Stomach (tissue), 9 donors: ENCODE data around the gene DIP2A. TPM values are rescaled to one million over a fixed set of nuclear protein-coding genes. Genes with fewer than 3 reads are reported as not detected.

Experiments used
- DNase-seq, 2 donors: peaks; one replicate each; pipeline versions ENCODE4 v3.0.0 to v3.0.0-alpha.2; 2013 to 2019
- H3K27ac ChIP-seq, 5 donors: fragments of 200-600 bp in 4 of 5; sonication (generic) in 4 of 5; one replicate each; pipeline ENCODE4 v1.5.1; 2013 to 2019; ENCODE audit warnings: mild to moderate bottlenecking in 1 of 5, moderate library complexity in 1 of 5
- H3K27me3 ChIP-seq, 3 donors: fragments of 200-600 bp; sonication (generic); one replicate each; pipeline ENCODE4 v1.5.1; 2017 to 2019; ENCODE audit warnings: mixed run types in 1 of 3
- H3K36me3 ChIP-seq, 4 donors: fragments of 200-600 bp; sonication (generic); 1 replicate in 3 of 4; 2 replicates in 1 of 4; pipeline ENCODE4 v1.5.1; 2016 to 2019
- H3K4me1 ChIP-seq, 4 donors: fragments of 200-600 bp; sonication (generic); one replicate each; pipeline ENCODE4 v1.5.1; 2016 to 2019
- H3K4me3 ChIP-seq, 4 donors: fragments of 200-600 bp; sonication (generic) in 3 of 4; one replicate each; pipeline ENCODE4 v1.5.1; 2016 to 2019; ENCODE audit warnings: mild to moderate bottlenecking in 1 of 4
- H3K9me3 ChIP-seq, 4 donors: fragments of 200-600 bp; sonication (generic); one replicate each; pipeline ENCODE4 v1.5.1; 2016 to 2019
- EP300 ChIP-seq: sonication (generic); formaldehyde crosslinking; IDR thresholded peaks from one replicate; pipeline ENCODE4 v1.6.1; 2017; ENCODE audit warnings: antibody characterized with exemption
- POLR2A ChIP-seq, 4 donors: fragments of 450-650 bp; IDR thresholded peaks; one replicate each; pipeline ENCODE4 v1.6.1; 2016; ENCODE audit warnings: antibody characterized with exemption in 4 of 4, control low read depth in 2 of 4, mild to moderate bottlenecking in 1 of 4, moderate library complexity in 1 of 4
- POLR2AphosphoS5 ChIP-seq, 3 donors: sonication (generic); formaldehyde crosslinking; IDR thresholded peaks; one replicate each; pipeline ENCODE4 v1.6.1; 2016; ENCODE audit warnings: antibody characterized with exemption in 3 of 3
- WGBS, 5 donors: extraction: QIAGEN DNeasy Blood & Tissue Kit in 3 of 5; methylation state at CpG; one replicate each; pipeline versions ENCODE4 v1.1.5 to v1.1.7; 2013 to 2018; 5-methylcytosine and 5-hydroxymethylcytosine counted together
- intact Hi-C: fragments of 100-400 bp; cut with DNase I; formaldehyde crosslinking; loops from one replicate; pipeline ENCODE4 v1.15.1; 2023; ENCODE audit warnings: low total_unique reads
- polyA plus RNA-seq, 3 donors: library from polyadenylated mRNA; stranded (reverse); fragments of 200-250 nt; gene quantifications; one replicate each; pipeline ENCODE4 v1.2.3, GENCODE V29; 2013
- total RNA-seq, 5 donors: library from RNA; depleted of rRNA; stranded (reverse); fragments of >200 nt; gene quantifications; one replicate each; pipeline versions ENCODE4 v1.1.0 to v1.2.3, GENCODE V29; 2014 to 2016
- TF ChIP-seq, protein P1 (sequence below), 7 experiments: fragments of 450-650 bp in 4 of 7; fragments of 200-600 bp in 3 of 7; sonication (generic) in 3 of 7; IDR thresholded peaks; one replicate each; pipeline ENCODE4 v1.5.1; 2016 to 2019; ENCODE audit warnings: antibody characterized with exemption in 7 of 7, control low read depth in 2 of 7, mild to moderate bottlenecking in 1 of 7
- donor health status: healthy with polysubstance abuse.
- donor health status: Bipolar disorder and iron deficiency.
- donor health status: healthy.

Gene DIP2A
- total and polyA plus RNA-seq, 8 donors = 7.3 to 122 (median 51.0) TPM

- Histone ChIP-seq H3K9me3 (no peaks in the 10 kb centered on the region), H3K4me1 (peaks cover 0 to 4% (median 2%) of the 10 kb centered on the region in 4 donors), H3K27ac (no peak overlapping the region), H3K36me3 (peaks cover 18 to 87% (median 73%) of the 10 kb centered on the region in 4 donors), H3K4me3 (no peak overlapping the region), H3K27me3 (no peaks in the 10 kb centered on the region)
- TF ChIP-seq, protein P1, sequence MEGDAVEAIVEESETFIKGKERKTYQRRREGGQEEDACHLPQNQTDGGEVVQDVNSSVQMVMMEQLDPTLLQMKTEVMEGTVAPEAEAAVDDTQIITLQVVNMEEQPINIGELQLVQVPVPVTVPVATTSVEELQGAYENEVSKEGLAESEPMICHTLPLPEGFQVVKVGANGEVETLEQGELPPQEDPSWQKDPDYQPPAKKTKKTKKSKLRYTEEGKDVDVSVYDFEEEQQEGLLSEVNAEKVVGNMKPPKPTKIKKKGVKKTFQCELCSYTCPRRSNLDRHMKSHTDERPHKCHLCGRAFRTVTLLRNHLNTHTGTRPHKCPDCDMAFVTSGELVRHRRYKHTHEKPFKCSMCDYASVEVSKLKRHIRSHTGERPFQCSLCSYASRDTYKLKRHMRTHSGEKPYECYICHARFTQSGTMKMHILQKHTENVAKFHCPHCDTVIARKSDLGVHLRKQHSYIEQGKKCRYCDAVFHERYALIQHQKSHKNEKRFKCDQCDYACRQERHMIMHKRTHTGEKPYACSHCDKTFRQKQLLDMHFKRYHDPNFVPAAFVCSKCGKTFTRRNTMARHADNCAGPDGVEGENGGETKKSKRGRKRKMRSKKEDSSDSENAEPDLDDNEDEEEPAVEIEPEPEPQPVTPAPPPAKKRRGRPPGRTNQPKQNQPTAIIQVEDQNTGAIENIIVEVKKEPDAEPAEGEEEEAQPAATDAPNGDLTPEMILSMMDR (IDR thresholded peaks at IDR 0.05) = no peak
- no peak for TF ChIP-seq EP300
- no peak for TF ChIP-seq POLR2AphosphoS5 (IDR thresholded peaks at IDR 0.05)
- TF ChIP-seq POLR2A (IDR thresholded peaks at IDR 0.05) = no peak
- DNase-seq = no peak
- WGBS, 5 donors = 94 to 97% (median 95%) methylated on average over 6 of the region's 6 CpGs
- intact Hi-C loops = no loop called here
Observed at GRCh38 chr21:46493828-46494227, 35.1 kb downstream of the DIP2A start.

DNA sequence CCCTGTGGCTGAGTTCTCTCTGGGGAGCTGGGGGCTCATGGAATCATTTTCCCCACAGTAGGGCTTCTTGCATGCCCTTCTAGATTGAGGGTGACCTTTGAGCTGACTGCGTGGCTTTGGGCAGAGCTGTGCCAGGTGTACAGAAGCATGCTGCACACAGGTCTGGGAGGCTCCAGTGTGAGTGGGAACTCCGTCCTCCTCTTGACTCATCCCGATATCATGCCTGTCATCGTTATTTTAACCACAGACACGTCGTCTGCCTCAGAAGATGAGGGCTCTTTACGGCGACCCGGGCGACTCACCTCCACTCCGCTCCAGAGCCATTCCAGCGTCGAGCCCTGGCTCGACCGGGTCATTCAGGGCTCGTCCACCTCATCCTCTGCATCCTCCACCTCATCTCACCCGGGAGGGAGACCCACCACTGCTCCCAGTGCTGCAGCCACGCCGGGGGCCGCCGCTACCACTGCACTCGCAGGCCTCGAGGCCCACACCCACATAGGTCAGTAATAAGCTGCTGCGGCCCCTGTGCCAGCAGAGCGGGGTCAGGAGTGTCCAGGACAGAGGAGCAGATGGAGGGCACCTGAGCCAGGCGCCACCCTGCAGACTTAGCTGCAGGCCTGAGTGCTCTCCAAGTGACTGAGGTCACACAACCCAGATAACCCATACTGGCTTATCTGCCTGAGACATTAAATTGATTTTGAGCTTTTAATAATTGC lies 39.8 kb downstream of the DIP2A start:
- Histone ChIP-seq H3K4me3 (no peak overlapping the region), H3K9me3 (no peaks in the 10 kb centered on the region), H3K36me3 (peaks cover 17 to 65% (median 60%) of the 10 kb centered on the region in 4 donors), H3K4me1 (peaks cover 7 to 24% (median 12%) of the 10 kb centered on the region in 4 donors), H3K27me3 (no peaks in the 10 kb centered on the region), H3K27ac (no peak overlapping the region)
- intact Hi-C loops = no loop called here
- DNase-seq = no peak
- TF ChIP-seq POLR2AphosphoS5 (IDR thresholded peaks at IDR 0.05) (no peak), POLR2A (IDR thresholded peaks at IDR 0.05) (no peak), EP300 (no peak)
- TF ChIP-seq, protein P1 (IDR thresholded peaks at IDR 0.05) = no peak
- WGBS, 5 donors = 86 to 94% (median 89%) methylated on average over 22 to 26 of the region's 26 CpGs

- Histone ChIP-seq H3K9me3 (no peaks in the 10 kb centered on the region), H3K4me1 (peaks cover 7 to 24% (median 12%) of the 10 kb centered on the region in 4 donors), H3K4me3 (no peak overlapping the region), H3K27ac (peak overlapping the region in 3 of 5 donors; percentile 4 to 52 (median 13)), H3K27me3 (no peaks in the 10 kb centered on the region), H3K36me3 (peaks cover 18 to 73% (median 65%) of the 10 kb centered on the region in 4 donors)
- intact Hi-C loops = no loop called here
- WGBS, 5 donors = 19 to 30% (median 28%) methylated on average over 3 of the region's 3 CpGs
- TF ChIP-seq, protein P1 (IDR thresholded peaks at IDR 0.05) = no peak
- TF ChIP-seq POLR2AphosphoS5 (IDR thresholded peaks at IDR 0.05) = no peak
- no peak for TF ChIP-seq POLR2A (IDR thresholded peaks at IDR 0.05)
- TF ChIP-seq EP300 = no peak
- DNase-seq = peak in 1 of 2 donors; percentile 43
Observed at GRCh38 chr21:46500224-46500861, 41.7 kb downstream of the DIP2A start.

DNA sequence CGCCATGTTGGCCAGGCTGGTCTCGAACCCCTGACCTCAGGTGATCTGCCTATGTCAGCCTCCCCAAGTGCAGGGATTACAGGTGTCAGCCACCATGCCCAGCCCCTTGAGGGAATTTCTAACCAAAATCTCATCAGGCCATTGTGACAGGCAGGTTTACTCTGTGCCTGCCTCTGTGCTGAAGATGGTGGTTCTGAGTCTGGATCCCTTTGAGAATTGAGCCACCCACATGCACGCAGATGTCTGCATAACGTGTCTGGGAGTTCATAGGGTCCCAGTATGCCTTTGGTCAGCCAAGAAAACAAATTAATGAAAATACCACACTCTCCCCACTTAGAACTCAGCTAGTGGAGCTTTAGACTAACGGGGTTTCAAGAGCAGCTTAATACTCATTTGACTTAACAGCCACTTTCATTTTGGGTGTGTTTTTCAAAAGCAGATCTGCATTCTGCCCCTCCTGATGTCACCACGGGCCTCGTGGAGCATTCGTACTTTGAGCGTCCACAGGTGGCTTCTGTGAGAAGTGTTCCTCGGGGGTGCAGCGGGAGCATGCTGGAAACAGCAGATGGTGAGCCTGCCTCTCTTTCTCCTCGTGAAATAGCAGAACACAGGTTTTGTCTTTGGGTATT lies 45.3 kb downstream of the DIP2A start:
- TF ChIP-seq POLR2AphosphoS5 (IDR thresholded peaks at IDR 0.05) = no peak
- TF ChIP-seq EP300 = no peak
- TF ChIP-seq, protein P1 (IDR thresholded peaks at IDR 0.05) = no peak
- TF ChIP-seq POLR2A (IDR thresholded peaks at IDR 0.05) = no peak
- Histone ChIP-seq H3K36me3 (peaks cover 6 to 65% (median 46%) of the 10 kb centered on the region in 4 donors), H3K27ac (no peak overlapping the region), H3K4me3 (no peak overlapping the region), H3K4me1 (peaks cover 6 to 22% (median 12%) of the 10 kb centered on the region in 4 donors), H3K27me3 (no peaks in the 10 kb centered on the region), H3K9me3 (no peaks in the 10 kb centered on the region)
- intact Hi-C loops = no loop called here
- 85 to 93% (median 91%) methylated on average over 12 of the region's 12 CpGs for WGBS, 5 donors
- no peak for DNase-seq
